ENCODE measurements around the gene EPHA6.

DNA sequence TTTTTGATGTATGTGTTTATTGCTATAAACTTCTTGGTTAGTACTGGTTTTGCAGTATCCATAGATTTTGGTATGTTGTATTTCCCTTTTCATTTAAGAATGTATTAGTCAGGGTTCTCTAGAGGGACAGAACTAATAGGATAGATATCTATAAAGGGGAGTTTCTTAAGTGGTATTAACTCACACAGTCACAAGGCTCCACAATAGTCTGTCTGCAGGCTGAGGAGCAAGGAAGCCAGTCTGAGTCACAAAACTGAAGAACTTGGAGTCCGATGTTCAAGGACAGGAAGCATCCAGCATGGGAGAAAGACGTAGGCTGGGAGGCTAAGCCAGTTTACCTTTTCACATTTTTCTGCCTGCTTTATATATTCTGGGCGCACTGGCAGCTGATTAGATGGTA, 958.5 kb downstream of the EPHA6 start:
- no peak for TF ChIP-seq CTCF (IDR thresholded peaks at IDR 0.05)
- TF ChIP-seq EZH2 (IDR thresholded peaks at IDR 0.05; ENCODE audit: borderline replicate concordance, insufficient read depth, low read depth, low read length, poor library complexity, severe bottlenecking), result no peak

Data from B cell (primary cell).